HG03460 (cell line): Measurements from ENCODE around the gene PRKCH.

Experiments used
- ATAC-seq: cut with Tn5 transposase; IDR thresholded peaks from one replicate; pipeline ENCODE4 v1.9.1; 2021; ENCODE audit not compliant: unreplicated experiment

PRKCH gene

GRCh38 chr14:61470261-61470960 is 149.0 kb downstream of the PRKCH start:
- ATAC-seq, result no peak

DNA sequence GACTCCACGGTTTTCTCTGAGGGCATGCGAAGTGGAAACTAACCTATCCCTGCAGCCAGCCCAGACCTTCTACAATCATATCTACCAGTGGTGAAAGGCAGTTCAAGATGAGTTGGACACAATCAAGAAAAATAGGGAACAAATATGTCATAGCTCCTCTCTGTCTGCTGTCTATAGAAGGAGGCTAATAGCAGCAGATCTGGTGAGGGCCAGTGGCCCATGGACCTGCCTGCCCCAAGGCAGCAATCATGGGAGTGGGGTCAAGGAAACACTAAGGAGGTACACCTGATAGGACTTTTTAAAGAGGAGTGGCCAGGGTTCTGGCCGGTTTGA is 149.5 kb downstream of the PRKCH start:
- ATAC-seq, result no peak

DNA sequence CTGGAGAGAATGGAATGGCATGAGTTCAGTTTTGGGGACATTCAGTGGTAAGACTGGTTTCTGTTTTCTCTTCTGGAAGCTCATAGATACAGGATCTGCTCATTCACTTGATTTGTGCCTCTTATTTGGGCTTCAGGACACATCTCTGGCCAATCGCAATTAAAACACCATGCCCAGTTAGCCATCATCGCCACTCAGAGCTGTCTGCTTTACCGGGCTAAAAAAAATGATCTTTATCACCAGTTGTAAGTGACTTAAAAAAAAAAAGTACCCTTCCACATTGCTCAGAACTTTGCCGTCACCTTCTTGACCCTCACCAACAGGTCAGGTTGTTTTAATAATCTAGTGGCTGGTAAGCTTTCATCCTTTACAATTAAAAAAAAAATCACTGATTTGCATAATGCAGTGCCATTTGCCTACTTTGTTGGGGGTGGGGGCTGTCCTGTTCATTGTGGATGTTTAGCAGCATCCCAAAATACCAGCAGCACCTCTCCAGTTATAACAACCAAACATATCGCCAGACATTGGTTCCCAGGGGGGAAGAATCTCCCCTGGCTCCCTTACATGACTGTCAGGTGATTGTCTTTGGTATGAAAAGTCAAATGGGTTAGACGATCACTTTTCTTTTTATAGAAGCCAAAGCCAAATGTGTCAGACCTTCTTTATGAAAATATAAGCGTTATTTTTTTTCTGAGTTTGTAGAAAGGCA is 150.1 kb downstream of the PRKCH start:
- ATAC-seq, result no peak

DNA sequence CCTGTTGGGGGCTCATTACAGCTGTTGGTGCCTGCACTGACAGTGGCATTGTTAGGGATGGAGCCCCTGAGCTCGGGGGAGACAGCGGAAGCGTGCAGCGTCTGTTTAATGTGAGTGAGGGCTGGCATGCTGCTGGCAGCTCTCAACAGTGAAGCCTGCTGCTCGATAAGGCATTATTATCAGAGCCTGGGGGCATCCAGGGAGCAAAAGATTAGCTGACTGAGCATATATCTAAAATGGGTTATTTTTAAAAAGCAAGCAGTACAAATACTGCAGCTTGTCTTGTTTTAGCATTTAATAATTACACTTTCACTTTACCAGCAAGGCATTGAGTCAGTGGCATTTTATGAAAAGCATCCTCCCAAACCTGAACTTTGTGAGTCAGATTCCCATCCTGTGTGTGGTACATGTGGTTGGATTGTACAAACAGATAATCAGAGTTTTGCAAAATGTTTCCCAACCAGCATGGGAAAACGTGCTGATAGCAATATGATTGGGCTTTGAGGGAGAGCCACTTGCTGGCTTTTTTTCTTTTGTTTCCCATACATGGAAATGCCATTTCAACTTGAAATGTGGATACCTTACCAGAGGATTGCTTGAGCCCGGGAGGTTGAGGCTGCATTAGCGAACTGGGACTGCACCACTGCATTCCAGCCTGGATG is 150.8 kb downstream of the PRKCH start:
- ATAC-seq, result no peak

DNA sequence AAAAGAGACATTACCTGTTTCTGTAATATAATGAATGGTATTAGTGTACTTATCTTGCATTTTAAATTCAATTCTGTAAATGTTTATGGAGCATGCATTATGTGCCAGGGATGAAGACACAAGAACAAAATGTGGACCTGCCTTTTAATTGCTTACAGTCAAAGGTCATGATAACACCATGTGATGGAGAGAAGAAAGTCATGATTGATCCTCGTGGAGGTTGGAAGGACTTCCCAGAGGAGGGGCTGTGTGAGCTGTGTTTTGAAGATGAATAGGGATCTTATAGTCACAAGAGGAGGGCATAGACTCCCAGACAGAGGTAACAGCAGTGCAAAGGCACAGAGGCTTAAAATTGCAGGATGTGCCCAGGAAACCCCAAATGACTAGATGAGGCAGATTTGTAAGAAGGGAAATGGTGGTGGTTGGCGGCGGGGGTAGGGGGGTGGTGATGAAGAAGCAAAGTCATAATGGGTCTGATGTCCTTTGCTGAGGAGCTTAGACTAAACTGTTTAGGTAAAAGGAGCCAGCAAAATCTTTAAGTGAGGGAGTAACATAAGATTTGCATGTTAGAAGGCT is 151.5 kb downstream of the PRKCH start:
- ATAC-seq, result no peak

DNA sequence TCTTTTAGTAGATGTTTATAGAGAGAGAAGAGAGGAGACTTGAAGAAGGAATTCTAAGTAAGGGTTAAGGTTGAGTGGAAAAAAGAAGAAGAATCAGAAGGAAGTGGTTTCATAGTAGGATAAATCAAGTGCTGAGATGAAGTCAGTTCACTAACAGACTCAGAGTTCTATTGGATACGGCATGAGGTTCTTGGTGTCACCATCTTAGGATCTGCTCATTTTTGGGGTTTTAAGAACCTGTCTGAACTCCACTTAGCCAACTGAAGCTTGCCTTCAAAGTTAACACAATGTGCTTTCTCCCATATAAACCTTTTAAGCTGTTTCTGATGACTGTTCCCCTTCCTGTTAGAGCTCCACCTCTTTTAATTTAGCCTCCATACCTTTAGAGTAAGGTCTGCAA is 152.6 kb downstream of the PRKCH start:
- ATAC-seq, result no peak

- ATAC-seq, result no peak
Observed at GRCh38 chr14:61474701-61475100, 153.3 kb downstream of the PRKCH start.

- ATAC-seq, result no peak
Observed at GRCh38 chr14:61475316-61475715, 153.9 kb downstream of the PRKCH start.

DNA sequence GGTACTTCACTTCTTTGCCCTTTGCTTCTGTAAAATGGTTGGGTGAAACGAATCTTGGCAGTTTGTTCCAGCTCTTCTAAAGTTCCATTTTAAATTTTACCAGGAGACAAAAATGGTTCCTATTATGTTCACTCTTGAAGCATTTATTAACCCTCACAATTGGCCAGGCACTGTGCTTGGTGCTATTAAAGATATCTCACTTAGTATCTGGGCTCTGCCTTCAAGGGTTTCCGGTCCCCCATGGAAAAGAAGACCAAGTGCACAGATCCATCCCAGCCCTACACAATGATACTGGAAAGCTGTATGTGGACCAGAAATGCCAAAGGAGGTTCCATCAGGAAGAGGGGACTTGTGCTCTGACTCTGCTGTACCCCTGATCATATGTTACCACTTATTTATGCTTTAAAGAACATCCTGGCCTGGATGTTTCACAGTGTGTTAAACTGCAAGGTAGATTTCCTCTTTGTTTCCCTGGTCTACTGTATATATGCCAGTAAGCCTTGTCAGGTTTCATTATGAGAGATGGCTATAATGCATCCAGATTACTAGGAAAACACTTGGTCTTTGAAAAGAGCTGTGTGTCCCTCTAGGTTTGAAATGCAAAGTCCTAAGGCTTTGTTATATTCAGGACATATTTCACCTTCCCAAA is 154.8 kb downstream of the PRKCH start:
- ATAC-seq, result no peak

GRCh38 chr14:61476754-61477410 is 155.5 kb downstream of the PRKCH start:
- ATAC-seq, result no peak

DNA sequence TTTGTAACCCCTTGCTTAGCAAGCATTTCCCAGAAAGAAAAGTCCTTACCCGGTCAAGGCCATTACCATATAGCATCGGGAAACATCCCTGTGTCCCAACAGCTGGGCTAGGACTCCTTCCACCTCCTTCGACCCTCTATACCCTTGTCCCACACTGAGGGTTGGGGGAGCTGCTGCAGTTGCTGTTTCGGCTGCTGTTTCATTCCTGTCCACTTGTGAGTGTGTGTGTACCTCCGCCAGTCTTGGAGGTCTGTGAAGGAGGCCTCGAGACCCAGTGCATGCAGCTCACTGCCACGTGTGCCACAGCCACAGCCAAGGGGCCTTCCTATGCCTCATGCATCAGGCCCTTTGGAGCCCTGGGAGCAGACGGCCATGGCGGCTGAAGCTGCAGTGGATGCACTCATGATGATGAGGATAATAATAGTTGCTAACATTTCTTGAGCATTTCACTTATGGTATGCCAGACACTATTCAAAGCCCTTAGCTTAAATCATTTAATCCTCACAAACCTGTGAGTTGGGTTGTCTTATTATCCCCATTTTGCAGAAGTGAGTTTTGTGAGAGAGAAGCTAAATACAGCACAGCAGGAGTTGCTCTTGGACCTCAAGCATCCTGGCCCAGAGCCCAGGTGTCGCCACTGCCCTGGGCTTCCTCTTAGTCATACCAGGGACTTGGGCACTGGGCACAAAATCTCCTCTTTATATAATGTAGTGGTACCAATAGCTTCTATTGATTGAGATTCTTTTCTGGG is 156.5 kb downstream of the PRKCH start:
- no peak for ATAC-seq

- ATAC-seq, result peak; percentile 52
Observed at GRCh38 chr14:61478971-61479473, 157.6 kb downstream of the PRKCH start.

DNA sequence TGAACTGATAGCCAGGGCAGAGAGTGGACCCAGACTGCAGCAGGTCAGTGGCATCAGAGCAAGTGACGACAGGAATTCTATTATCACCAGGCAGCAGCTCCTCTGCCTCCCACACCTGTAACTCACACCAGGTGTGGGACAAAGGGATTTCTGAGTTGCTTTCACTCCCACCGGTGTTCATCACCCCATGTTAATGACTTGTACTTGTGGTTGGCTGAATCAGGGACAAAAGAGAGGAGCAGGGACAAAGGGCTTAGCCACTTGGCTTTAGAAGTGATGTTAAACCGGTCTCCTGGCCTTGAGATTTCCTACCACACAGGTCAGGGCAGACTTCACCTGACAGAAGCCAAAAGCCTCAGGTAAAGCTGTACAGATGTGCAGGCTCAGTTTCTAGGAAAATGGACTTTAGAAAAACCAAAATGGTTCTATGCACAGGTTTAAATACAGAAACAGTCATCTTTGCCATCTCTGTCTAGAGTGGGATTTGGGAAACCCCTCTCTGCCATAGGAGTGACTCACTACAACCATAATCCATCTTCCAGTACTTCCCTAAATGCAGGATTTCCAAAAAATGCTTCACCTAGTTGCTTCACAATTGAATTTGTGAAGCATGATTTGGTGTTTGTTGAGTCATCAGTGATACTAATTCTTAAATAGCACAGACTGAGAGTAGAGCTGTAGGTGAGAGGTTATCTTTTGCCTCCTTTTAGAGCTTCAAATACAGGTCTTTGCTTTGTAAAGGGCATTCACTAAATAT is 158.5 kb downstream of the PRKCH start:
- ATAC-seq, result no peak

DNA sequence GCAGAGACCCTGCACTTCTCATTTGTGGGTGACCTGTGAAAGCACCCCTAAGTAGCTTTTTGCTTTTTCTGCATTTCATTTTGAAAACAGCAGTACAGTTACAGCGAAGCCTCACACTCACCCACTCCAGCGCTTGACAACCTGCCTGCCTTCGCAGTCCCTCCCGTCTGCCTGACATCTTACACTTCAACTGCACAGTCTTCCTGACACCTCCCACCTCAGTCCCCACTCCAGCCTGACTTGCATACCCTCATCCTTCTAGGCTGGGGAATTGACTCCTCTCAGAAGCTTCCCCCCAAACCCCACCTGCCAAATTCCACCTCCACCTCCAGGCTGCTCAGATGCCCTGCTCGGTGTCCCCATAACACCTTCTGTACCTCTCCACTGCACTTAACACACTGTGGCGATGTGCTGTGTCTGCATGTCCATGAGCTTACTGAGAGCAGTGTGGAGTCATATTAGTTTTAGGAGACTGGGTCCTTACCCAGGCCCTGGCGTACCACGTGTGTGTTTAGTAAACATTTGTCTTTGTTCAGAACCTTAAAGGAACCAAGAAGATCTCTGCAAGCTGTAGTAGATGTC is 159.4 kb downstream of the PRKCH start:
- no peak for ATAC-seq

- no peak for ATAC-seq
Observed at GRCh38 chr14:61481701-61482100, 160.3 kb downstream of the PRKCH start.

- no peak for ATAC-seq
Observed at GRCh38 chr14:61482348-61483206, 161.2 kb downstream of the PRKCH start.

DNA sequence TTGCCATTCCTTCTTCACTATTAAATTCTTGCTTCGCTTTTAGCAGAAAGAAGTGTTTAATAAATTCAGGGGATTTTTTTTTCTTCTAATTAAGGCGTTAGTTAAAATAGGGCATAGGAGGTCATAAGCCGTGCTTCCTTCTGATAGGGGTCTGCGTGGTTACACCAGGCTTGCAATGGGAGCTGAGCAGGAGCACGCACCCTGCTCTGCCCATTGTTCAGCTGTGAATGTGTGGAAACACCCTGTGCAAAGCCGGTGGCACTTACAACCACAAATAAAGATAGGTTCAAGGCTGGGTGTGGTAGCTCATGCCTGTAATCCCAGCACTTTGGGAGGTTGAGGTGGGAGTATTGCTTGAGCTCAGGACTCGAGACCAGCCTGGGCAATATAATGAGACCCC is 162.1 kb downstream of the PRKCH start:
- ATAC-seq, result no peak

DNA sequence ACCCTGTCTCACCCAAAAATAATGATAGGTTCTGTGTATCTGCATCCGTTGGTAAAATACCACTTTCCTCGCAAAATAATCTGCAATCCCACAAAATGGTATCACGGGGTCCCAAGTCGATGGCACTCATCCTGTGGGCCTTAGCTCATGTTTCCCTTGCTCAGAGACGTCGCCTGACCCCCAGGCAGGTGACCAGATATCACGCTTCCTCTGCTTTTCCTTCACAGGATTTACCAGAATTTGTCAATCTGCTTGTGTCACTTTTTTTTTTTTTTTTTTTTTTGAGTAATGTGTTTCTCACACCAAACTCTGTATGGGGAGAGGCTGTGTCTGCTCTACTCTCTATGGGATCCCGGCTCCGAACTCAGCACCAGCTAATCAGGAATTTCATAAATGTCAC is 162.7 kb downstream of the PRKCH start:
- ATAC-seq, result no peak
